Endothelial cell of umbilical vein (primary cell): ENCODE measurements around the gene TGFBR3. TPM values are rescaled to one million over a fixed set of nuclear protein-coding genes. Genes with fewer than 3 reads are reported as not detected.

Source experiments
- BruUV-seq: library from RNA; stranded (reverse); fragments of 400-500 nt; replicated peaks from 2 replicates; lab custom pipeline; 2021; lab: Mats Ljungman, UMichigan
- CTCF ChIA-PET: fragments of 300-600, 350-600 bp; sonication (Branson Sonifier 250); formaldehyde crosslinking; loops from one replicate; lab custom pipeline; 2021; ENCODE audit warnings: antibody characterized with exemption, inconsistent platforms; lab: Charles Lee
- POLR2A ChIA-PET: fragments of 300-600, 350-600 bp; sonication (Branson Sonifier 250); formaldehyde crosslinking; loops from one replicate; lab custom pipeline; 2021; ENCODE audit warnings: antibody characterized with exemption, inconsistent platforms; lab: Charles Lee
- DNase-seq: peaks from one replicate; pipeline ENCODE4 v3.0.0-alpha.2; 2011; ENCODE audit warnings: low read depth, low spot score
- FAIRE-seq: peaks from 2 replicates; lab custom pipeline; 2011; peaks lifted over from hg19 to GRCh38; lab: Jason Lieb, UNC
- H2AFZ ChIP-seq: 2 replicates; pipeline ENCODE4 v1.6.0; 2012; ENCODE audit warnings: low read depth, low read length, control low read depth, inconsistent platforms
- H3K27ac ChIP-seq: 2 replicates; pipeline ENCODE4 v1.5.1; 2011; ENCODE audit warnings: low read depth, mild to moderate bottlenecking, control low read depth, low read length, moderate library complexity; ENCODE audit not compliant: insufficient read depth
- H3K27me3 ChIP-seq, 2 experiments: 2 replicates each; pipeline versions ENCODE4 v1.6.0 to v1.6.1; 2011; ENCODE audit warnings: low read length in 2 of 2, mixed read lengths in 1 of 2; ENCODE audit not compliant: control insufficient read depth in 2 of 2, insufficient read depth in 2 of 2
- H3K36me3 ChIP-seq, 2 experiments: 2 replicates in 1 of 2; 3 replicates in 1 of 2; pipeline ENCODE4 v1.5.1; 2011; ENCODE audit warnings: low read length in 2 of 2, mild to moderate bottlenecking in 1 of 2, moderate library complexity in 1 of 2; ENCODE audit not compliant: control insufficient read depth in 2 of 2, insufficient read depth in 2 of 2; ENCODE audit errors: extremely low read depth in 1 of 2
- H3K4me1 ChIP-seq: 3 replicates; pipeline ENCODE4 v1.5.1; 2011; ENCODE audit warnings: mild to moderate bottlenecking, low read length; ENCODE audit not compliant: control insufficient read depth, insufficient read depth; ENCODE audit errors: extremely low read depth
- H3K4me2 ChIP-seq: 2 replicates; pipeline ENCODE4 v1.6.1; 2011; ENCODE audit warnings: low read length, control low read depth, mixed read lengths; ENCODE audit not compliant: insufficient read depth
- H3K4me3 ChIP-seq, 3 experiments: fragments of 200-600 bp in 1 of 3; sonication (generic), shearing (Covaris generic) in 1 of 3; replicated peaks in 1 of 3; 2 replicates each; pipeline ENCODE4 v1.5.1; 2011 to 2016; ENCODE audit warnings: control low read depth in 3 of 3, low read length in 3 of 3, mild to moderate bottlenecking in 2 of 3, inconsistent platforms in 1 of 3, low read depth in 1 of 3, moderate library complexity in 1 of 3; ENCODE audit not compliant: insufficient read depth in 1 of 3
- H3K79me2 ChIP-seq: 2 replicates; pipeline ENCODE4 v1.6.0; 2012; ENCODE audit warnings: low read length, inconsistent platforms; ENCODE audit not compliant: control insufficient read depth, insufficient read depth
- H3K9ac ChIP-seq: replicated peaks from 2 replicates; pipeline ENCODE3; 2011; ENCODE audit warnings: low read length, control low read depth; ENCODE audit not compliant: insufficient read depth; ENCODE audit errors: extremely low read depth
- H3K9me1 ChIP-seq: replicated peaks from 3 replicates; pipeline ENCODE4 v1.6.0; 2011; ENCODE audit warnings: mild to moderate bottlenecking, low read length; ENCODE audit not compliant: control insufficient read depth, insufficient read depth; ENCODE audit errors: extremely low read depth
- H3K9me3 ChIP-seq: replicated peaks from 2 replicates; pipeline ENCODE4 v1.5.1; 2012; ENCODE audit warnings: low read length, inconsistent platforms; ENCODE audit not compliant: control insufficient read depth, insufficient read depth
- H4K20me1 ChIP-seq: replicated peaks from 2 replicates; pipeline ENCODE3; 2011; ENCODE audit warnings: mild to moderate bottlenecking, low read length; ENCODE audit not compliant: control insufficient read depth, insufficient read depth; ENCODE audit errors: extremely low read depth
- EZH2 ChIP-seq: IDR thresholded peaks from 2 replicates; pipeline ENCODE4 v1.6.1; 2012; ENCODE audit warnings: borderline replicate concordance, low read depth, mild to moderate bottlenecking, moderate library complexity, low read length, inconsistent platforms; ENCODE audit not compliant: severe bottlenecking
- FOS ChIP-seq: IDR thresholded peaks from 2 replicates; pipeline ENCODE4 v1.6.1; 2011; ENCODE audit warnings: mild to moderate bottlenecking, low read length, moderate library complexity, borderline replicate concordance; ENCODE audit not compliant: insufficient read depth
- GATA2 ChIP-seq: IDR thresholded peaks from 2 replicates; pipeline ENCODE4 v1.7.0; 2011; ENCODE audit warnings: low read depth, mild to moderate bottlenecking, moderate library complexity, mixed read lengths, low read length; ENCODE audit not compliant: insufficient read length, insufficient read depth
- JUN ChIP-seq: IDR thresholded peaks from 2 replicates; pipeline ENCODE4 v1.6.1; 2011; ENCODE audit warnings: borderline replicate concordance, low read depth; ENCODE audit not compliant: insufficient read length, insufficient read depth
- MYC ChIP-seq: IDR thresholded peaks from one replicate; pipeline ENCODE4 v1.6.1; 2011; ENCODE audit warnings: mild to moderate bottlenecking, low read depth, low read length
- POLR2A ChIP-seq: IDR thresholded peaks from 2 replicates; pipeline ENCODE4 v1.6.1; 2012; ENCODE audit warnings: low read depth, mild to moderate bottlenecking, control low read depth, low read length
- POLR2AphosphoS5 ChIP-seq: IDR thresholded peaks from 2 replicates; pipeline ENCODE4 v1.6.1; 2012; ENCODE audit warnings: low read depth, mild to moderate bottlenecking, control low read depth, low read length, moderate library complexity; ENCODE audit not compliant: insufficient read depth
- dilution Hi-C: fragments of 300-500 bp; cut with MboI; formaldehyde crosslinking; loops from one replicate; pipeline ENCODE4 v1.15.0; 2019; ENCODE audit warnings: low sequenced_read_pairs; ENCODE audit not compliant: extremely low pct_ligation_motif_present
- intact Hi-C: fragments of 100-400 bp; cut with micrococcal nuclease; formaldehyde crosslinking; loops from one replicate; pipeline ENCODE4 v1.10.0; 2022
- polyA plus RNA-seq, 4 experiments: library from polyadenylated mRNA; depleted of rRNA in 3 of 4; stranded (reverse) in 3 of 4; unstranded in 1 of 4; fragments of >200 nt; gene quantifications; 2 replicates each; pipeline versions ENCODE4 v1.2.1 to v1.2.3, GENCODE V29; 2011 to 2012; ENCODE audit warnings: missing spikeins in 1 of 4
- total RNA-seq: library from RNA; stranded (reverse); gene quantifications from 2 replicates; pipeline ENCODE4 v1.2.3, GENCODE V29; 2021
- TF ChIP-seq, protein P1 (sequence below), 2 donors: IDR thresholded peaks; 1 replicate in 1 of 2; 2 replicates in 1 of 2; pipeline ENCODE4 v1.5.1; 2011; ENCODE audit warnings: low read length in 2 of 2, mild to moderate bottlenecking in 2 of 2, moderate library complexity in 2 of 2, control low read depth in 1 of 2, inconsistent platforms in 1 of 2, low read depth in 1 of 2; ENCODE audit not compliant: insufficient read depth in 1 of 2; ENCODE audit errors: extremely low read depth in 1 of 2
- TF ChIP-seq, protein P2 (sequence below): IDR thresholded peaks from 2 replicates; pipeline ENCODE4 v1.6.1; 2011; ENCODE audit not compliant: insufficient read depth, insufficient read length

TGFBR3 gene
- total and polyA plus RNA-seq, 2 donors (not counting 3 experiments of a cell fraction or from before 2014, with no cell fraction given) = 8.0 to 13.4 TPM

- POLR2A ChIA-PET = no interaction called here
- no peak for DNase-seq
- Histone ChIP-seq H3K4me2 (no peak overlapping the region), H3K4me1 (no peaks in the 10 kb centered on the region), H3K36me3 (peaks cover 0 to 18% of the 10 kb centered on the region in 2 experiments), H4K20me1 (no peaks in the 10 kb centered on the region), H3K9me3 (no peaks in the 10 kb centered on the region), H3K9me1 (no peaks in the 10 kb centered on the region), H3K27me3 (no peaks in the 10 kb centered on the region), H3K4me3 (no peak overlapping the region), H3K27ac (no peak overlapping the region), H3K9ac (no peak overlapping the region), H3K79me2 (no peaks in the 10 kb centered on the region), H2AFZ (no peak overlapping the region)
- TF ChIP-seq POLR2AphosphoS5 (no peak), EZH2 (no peak), GATA2 (no peak), FOS (no peak), MYC (no peak), POLR2A (no peak), JUN (no peak)
- TF ChIP-seq, protein P1, sequence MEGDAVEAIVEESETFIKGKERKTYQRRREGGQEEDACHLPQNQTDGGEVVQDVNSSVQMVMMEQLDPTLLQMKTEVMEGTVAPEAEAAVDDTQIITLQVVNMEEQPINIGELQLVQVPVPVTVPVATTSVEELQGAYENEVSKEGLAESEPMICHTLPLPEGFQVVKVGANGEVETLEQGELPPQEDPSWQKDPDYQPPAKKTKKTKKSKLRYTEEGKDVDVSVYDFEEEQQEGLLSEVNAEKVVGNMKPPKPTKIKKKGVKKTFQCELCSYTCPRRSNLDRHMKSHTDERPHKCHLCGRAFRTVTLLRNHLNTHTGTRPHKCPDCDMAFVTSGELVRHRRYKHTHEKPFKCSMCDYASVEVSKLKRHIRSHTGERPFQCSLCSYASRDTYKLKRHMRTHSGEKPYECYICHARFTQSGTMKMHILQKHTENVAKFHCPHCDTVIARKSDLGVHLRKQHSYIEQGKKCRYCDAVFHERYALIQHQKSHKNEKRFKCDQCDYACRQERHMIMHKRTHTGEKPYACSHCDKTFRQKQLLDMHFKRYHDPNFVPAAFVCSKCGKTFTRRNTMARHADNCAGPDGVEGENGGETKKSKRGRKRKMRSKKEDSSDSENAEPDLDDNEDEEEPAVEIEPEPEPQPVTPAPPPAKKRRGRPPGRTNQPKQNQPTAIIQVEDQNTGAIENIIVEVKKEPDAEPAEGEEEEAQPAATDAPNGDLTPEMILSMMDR (IDR thresholded peaks at IDR 0.05; ENCODE audit: extremely low read depth in 1 of 2, insufficient read depth in 1 of 2, low read depth in 1 of 2, low read length in 2 of 2) = no peak
- TF ChIP-seq, protein P2, sequence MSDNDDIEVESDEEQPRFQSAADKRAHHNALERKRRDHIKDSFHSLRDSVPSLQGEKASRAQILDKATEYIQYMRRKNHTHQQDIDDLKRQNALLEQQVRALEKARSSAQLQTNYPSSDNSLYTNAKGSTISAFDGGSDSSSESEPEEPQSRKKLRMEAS = no peak
- intact Hi-C loops = loop anchor here (5.0 kb wide), 1 partner anchor 62 kb away; no protein-coding TSS in a partner anchor
- CTCF ChIA-PET = no interaction called here
- FAIRE-seq = no peak
- dilution Hi-C loops = no loop called here
- no TSS peak for BruUV-seq
These were observed 171.0 kb downstream of the TGFBR3 start for GRCh38 chr1:91714867-91715381.
